ENCODE data around the gene SAE1. TPM values are rescaled to one million over a fixed set of nuclear protein-coding genes. Genes with fewer than 3 reads are reported as not detected.

The SAE1 gene
- total RNA-seq, 4 donors from 2014 or later = 22.4 to 51.9 (median 44.7) TPM

GRCh38 chr19:47156861-47157430, 26.3 kb downstream of the SAE1 start:
- peaks cover 66% of the 10 kb centered on the region for H3K4me1 ChIP-seq
- WGBS = 62% methylated on average over 7 of the region's 7 CpGs

GRCh38 chr19:47157431-47158321, 27.0 kb downstream of the SAE1 start:
- Histone ChIP-seq H3K27ac (peak overlapping the region; percentile 81), H3K27me3 (no peaks in the 10 kb centered on the region), H3K9me3 (no peaks in the 10 kb centered on the region), H3K36me3 (peaks cover 22% of the 10 kb centered on the region), H3K4me3 (peak overlapping the region; percentile 4), H3K4me1 (peaks cover 63% of the 10 kb centered on the region)
- 30% methylated on average over 9 of the region's 10 CpGs for WGBS
- TF ChIP-seq POLR2AphosphoS5 (IDR thresholded peaks at IDR 0.05) (no peak), POLR2A (IDR thresholded peaks at IDR 0.05) (no peak), EP300 (IDR thresholded peaks at IDR 0.05) (no peak), CTCF (IDR thresholded peaks at IDR 0.05) (no peak)
- DNase-seq (ENCODE audit: low spot score in 2 of 2) = peak; percentile 68 to 79

More at GRCh38 chr19:47156861-47157430, 26.3 kb downstream of the SAE1 start:
- peak overlapping the region; percentile 81 for H3K27ac ChIP-seq
- no peaks in the 10 kb centered on the region for H3K27me3 ChIP-seq
- no peak for DNase-seq (ENCODE audit: low spot score in 2 of 2)
- H3K4me3 ChIP-seq = peak overlapping the region; percentile 4
- H3K9me3 ChIP-seq = no peaks in the 10 kb centered on the region
- TF ChIP-seq POLR2AphosphoS5 (IDR thresholded peaks at IDR 0.05) = no peak
- no peak for TF ChIP-seq CTCF (IDR thresholded peaks at IDR 0.05)
- peaks cover 26% of the 10 kb centered on the region for H3K36me3 ChIP-seq

- H3K4me1 ChIP-seq = peaks cover 63% of the 10 kb centered on the region
- WGBS = 52% methylated on average over 8 of the region's 8 CpGs
These were observed 27.7 kb downstream of the SAE1 start for GRCh38 chr19:47158367-47158791.

GRCh38 chr19:47158879-47159503, 28.4 kb downstream of the SAE1 start:
- Histone ChIP-seq H3K4me1 (peaks cover 57% of the 10 kb centered on the region), H3K36me3 (peaks cover 21% of the 10 kb centered on the region), H3K9me3 (no peaks in the 10 kb centered on the region), H3K27ac (peak overlapping the region; percentile 81), H3K27me3 (no peaks in the 10 kb centered on the region), H3K4me3 (no peak overlapping the region)
- WGBS = 65% methylated on average over 7 of the region's 7 CpGs
- TF ChIP-seq CTCF (IDR thresholded peaks at IDR 0.05) (no peak), EP300 (IDR thresholded peaks at IDR 0.05) (no peak), POLR2AphosphoS5 (IDR thresholded peaks at IDR 0.05) (no peak), POLR2A (IDR thresholded peaks at IDR 0.05) (no peak)
- no peak for DNase-seq (ENCODE audit: low spot score in 2 of 2)

More at GRCh38 chr19:47158367-47158791, 27.7 kb downstream of the SAE1 start:
- no peaks in the 10 kb centered on the region for H3K27me3 ChIP-seq
- TF ChIP-seq CTCF (IDR thresholded peaks at IDR 0.05) = no peak
- no peak for TF ChIP-seq EP300 (IDR thresholded peaks at IDR 0.05)
- TF ChIP-seq POLR2AphosphoS5 (IDR thresholded peaks at IDR 0.05) = no peak
- no peak for TF ChIP-seq POLR2A (IDR thresholded peaks at IDR 0.05)
- H3K9me3 ChIP-seq = no peaks in the 10 kb centered on the region
- peaks cover 22% of the 10 kb centered on the region for H3K36me3 ChIP-seq
- DNase-seq (ENCODE audit: low spot score in 2 of 2) = no peak
- peak overlapping the region; percentile 4 for H3K4me3 ChIP-seq
- H3K27ac ChIP-seq = peak overlapping the region; percentile 81
